Heart left ventricle (tissue), 13 donors: ENCODE measurements around the gene PIM2.

Experiments used
- CTCF ChIP-seq, 12 donors: fragments of 200-600 bp; sonication (generic) in 4 of 12; IDR thresholded peaks; one replicate each; pipeline versions ENCODE4 v1.5.0 to v1.8.0; 2018 to 2022; ENCODE audit warnings: antibody characterized with exemption in 12 of 12, mild to moderate bottlenecking in 5 of 12
- POLR2A ChIP-seq, 2 donors: fragments of 450-650 bp; IDR thresholded peaks; one replicate each; pipeline ENCODE4 v1.6.1; 2017; ENCODE audit warnings: antibody characterized with exemption in 2 of 2, mild to moderate bottlenecking in 2 of 2, moderate library complexity in 2 of 2
- donor health status: ischemic (EF 13 %, LVEDD 7.1; RV severe dilation, severe dysfunction).
- donor health status: DM: no; HTN: yes; CAD: no.
- donor health status: DM: no; HTN: no; CAD: no.
- donor health status: ischemic (EF 25% LVEDD 6.9; RV normal size, moderate dysfunction).
- donor health status: ischemic (EF 25% LVEDD 5.7; RV mildly dilated, moderate dysfunction).
- donor health status: ischemic (EF 35%, LVEDD 5.7; RV mildly dilated, moderate dysfunction).
- donor health status: nonischemic (EF 11% LVEDD 7.7; RV severe dilation, severe dysfunction).
- donor health status: DM: yes; HTN: yes; CAD: no.
- donor health status: PGD.
- donor health status: ischemic (EF 29% LVEDD 5.4; RV normal size, mild dysfunction).
- donor health status: nonischemic (EF 23%, LVEDD 6.1; RV moderate dilation, normal function).

DNA sequence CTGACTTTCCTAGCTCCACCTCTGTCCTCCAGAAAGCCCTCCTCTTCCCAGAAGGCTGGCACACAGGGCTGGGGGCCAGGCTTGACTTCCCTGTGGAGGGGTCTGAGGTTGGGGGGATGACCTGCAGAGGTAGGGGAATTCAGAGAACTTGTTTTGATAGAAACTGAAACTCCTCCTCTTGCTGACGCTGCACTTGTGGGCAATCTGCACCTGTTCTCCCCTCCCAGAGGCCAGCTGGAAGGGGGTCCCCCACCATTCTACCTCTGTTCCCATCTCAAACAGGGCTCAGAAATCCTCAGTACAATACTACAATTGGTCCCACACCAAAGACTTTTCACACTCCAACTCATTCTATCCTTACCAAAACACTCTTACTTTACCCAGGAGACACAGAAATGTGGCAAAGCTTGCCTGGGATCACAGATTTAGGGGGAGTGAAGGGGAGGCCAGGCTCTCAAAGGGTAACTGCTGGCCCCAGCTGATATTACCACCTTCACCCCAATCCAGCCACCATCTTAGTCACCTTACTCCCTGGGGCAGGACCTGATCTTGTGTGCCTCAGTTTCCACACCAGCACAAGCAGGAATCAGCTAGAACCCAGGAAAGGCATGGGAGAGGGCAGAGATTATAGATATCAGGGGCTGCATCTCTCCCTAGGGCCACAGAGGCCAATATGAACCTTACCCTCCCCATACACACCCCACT, 20.0 kb upstream of the PIM2 start:
- no peak for TF ChIP-seq CTCF (IDR thresholded peaks at IDR 0.05)
- TF ChIP-seq POLR2A (IDR thresholded peaks at IDR 0.05) = no peak
